IPS-18c (cell line): ENCODE measurements around the gene UBE2E1.
"Not testable (repeated sequence)": the region's sequence is repeated elsewhere in the genome, so short reads cannot be mapped to it uniquely, and the experiment has no call there.

Source experiments
- H3K4me3 ChIP-seq: 2 replicates; pipeline ENCODE4 v1.7.0; 2013; ENCODE audit warnings: low read depth, mild to moderate bottlenecking, low read length, moderate library complexity; ENCODE audit not compliant: insufficient read depth
- H3K9me3 ChIP-seq: one replicate; pipeline ENCODE4 v1.6.1; 2013; ENCODE audit warnings: mild to moderate bottlenecking, low read length, moderate library complexity; ENCODE audit not compliant: control insufficient read depth, insufficient read depth

UBE2E1 gene

DNA sequence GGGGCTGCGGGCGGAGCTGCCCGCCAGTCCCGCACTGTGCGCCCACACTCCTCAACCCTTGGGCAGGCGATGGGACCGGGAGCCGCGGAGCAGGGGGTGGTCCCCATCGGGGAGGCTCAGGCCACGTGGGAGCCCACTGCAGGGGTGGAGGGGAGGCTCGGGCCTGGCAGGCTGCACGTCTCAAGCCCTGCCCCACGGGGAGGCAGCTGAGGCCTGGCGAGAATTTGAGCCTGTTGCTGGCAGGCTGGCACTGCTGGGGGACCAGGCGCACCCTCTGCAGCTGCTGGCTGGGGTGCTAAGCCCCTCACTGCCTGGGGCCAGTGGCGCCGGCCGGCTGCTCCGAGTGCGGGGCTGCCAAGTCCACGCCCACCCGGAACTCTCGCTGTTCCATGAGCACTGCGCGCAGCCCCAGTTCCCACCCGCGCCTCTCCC, 76.7 kb downstream of the UBE2E1 start:
- Histone ChIP-seq H3K4me3 (no peak overlapping the region), H3K9me3 (no peaks in the 10 kb centered on the region)

- Histone ChIP-seq H3K4me3 (no peak overlapping the region), H3K9me3 (no peaks in the 10 kb centered on the region)
Observed at GRCh38 chr3:23884481-23884880, 78.7 kb downstream of the UBE2E1 start.

DNA sequence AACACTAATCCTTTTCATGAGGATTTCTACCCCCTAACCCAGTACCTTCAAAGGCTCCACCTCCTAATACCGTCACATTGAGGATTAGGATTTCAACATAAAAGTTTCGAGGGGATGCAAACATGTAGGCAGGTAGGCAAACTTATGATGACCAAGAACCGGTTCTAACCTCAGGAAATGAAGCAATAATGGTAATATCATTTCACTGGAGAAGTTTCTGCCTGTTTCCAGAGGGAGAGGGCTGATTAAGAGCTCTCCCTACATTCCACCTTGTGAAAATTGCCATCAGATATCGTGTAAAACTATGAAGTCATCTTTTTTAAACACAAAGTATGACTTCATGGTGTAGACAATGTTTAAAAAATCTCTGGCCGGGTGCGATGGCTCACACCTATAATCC, 79.5 kb downstream of the UBE2E1 start:
- Histone ChIP-seq H3K9me3 (no peaks in the 10 kb centered on the region), H3K4me3 (no peak overlapping the region)

- H3K9me3 ChIP-seq: no peaks in the 10 kb centered on the region
- no peak overlapping the region for H3K4me3 ChIP-seq
Observed at GRCh38 chr3:23886311-23886710, 80.6 kb downstream of the UBE2E1 start.

GRCh38 chr3:23888617-23889228, 83.0 kb downstream of the UBE2E1 start:
- no peaks in the 10 kb centered on the region for H3K9me3 ChIP-seq
- no peak overlapping the region for H3K4me3 ChIP-seq

DNA sequence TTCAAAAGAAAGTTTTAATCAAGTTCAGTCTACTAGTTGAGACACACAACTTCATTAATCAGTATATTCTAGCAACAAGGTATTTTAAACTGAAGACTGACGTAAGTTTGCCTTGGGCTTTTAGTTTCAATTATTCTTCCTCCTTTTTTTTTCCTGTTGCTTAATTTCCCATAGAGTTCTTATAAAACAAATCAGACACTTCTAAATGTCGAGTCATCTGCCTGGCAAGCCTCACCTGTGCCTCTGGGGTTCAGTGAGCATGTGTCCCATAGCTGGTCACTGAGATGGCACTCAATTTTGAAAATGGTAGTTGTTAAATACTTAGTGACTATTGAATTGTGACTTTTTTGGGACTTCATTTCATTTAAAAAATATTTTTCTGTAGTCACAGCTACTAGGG, 83.6 kb downstream of the UBE2E1 start:
- H3K4me3 ChIP-seq: no peak overlapping the region
- no peaks in the 10 kb centered on the region for H3K9me3 ChIP-seq

DNA sequence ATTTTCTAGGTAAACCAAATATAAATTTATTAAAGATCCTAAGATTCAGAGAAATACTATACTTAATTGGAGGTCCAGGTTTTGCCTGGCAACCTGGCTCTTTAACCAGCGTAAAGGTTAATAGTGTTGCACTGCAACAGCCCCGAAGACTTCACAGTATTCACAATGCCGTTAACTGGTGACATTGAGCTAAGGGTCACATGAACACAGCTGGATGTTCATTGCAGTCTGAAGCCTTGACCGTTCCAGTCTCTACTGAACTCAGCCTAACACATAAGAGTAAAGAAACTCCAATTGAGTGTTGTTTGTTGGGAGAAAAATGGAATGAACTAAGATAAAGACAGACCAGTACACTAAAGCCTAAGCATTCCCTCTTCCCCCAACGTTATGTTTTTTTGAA, 84.2 kb downstream of the UBE2E1 start:
- Histone ChIP-seq H3K4me3 (no peak overlapping the region), H3K9me3 (no peaks in the 10 kb centered on the region)

DNA sequence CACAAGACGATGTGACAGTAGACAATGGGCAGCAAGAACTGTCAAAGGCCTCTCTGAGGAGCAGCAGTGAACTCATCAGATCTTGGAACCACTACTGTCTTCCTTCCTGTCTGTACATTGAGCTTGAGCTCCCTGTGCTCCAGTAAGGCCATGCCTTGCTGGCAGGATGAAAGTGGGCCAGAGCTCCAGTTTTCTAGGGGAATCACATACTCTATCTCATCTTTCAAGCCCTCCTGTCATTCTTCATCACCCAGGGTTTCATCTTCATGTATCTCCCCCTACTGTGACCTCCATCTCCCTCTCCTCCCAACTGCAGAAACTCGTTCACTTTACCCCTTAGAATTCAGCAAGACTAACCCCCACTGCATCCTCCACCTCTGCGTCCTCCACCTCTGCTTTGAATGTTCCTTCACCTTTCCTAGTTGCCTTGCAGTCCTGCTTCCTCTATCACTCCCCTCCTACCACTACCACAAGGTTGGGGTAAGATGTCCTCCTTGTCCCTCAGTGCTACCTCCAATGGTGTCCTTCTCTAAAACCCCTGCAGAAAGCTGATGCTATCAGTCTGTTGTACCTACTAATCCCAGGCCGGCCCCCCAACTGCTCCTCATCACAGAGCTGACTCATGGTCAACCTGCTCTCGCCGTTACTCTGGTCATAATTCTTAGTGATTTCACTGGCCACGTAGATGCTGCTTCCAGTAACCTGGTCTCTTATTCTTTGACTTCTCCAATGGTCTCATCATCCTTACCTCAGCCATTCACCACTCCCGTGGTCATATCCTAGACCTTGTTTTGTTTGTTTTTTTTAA, 88.7 kb downstream of the UBE2E1 start:
- H3K9me3 ChIP-seq: peaks cover 3% of the 10 kb centered on the region
- no peak overlapping the region for H3K4me3 ChIP-seq

- H3K4me3 ChIP-seq: no peak overlapping the region
- H3K9me3 ChIP-seq: peaks cover 3% of the 10 kb centered on the region
Observed at GRCh38 chr3:23895181-23895580, 89.4 kb downstream of the UBE2E1 start.

GRCh38 chr3:23900744-23901143, 95.0 kb downstream of the UBE2E1 start:
- H3K9me3 ChIP-seq: peaks cover 3% of the 10 kb centered on the region
- no peak overlapping the region for H3K4me3 ChIP-seq

DNA sequence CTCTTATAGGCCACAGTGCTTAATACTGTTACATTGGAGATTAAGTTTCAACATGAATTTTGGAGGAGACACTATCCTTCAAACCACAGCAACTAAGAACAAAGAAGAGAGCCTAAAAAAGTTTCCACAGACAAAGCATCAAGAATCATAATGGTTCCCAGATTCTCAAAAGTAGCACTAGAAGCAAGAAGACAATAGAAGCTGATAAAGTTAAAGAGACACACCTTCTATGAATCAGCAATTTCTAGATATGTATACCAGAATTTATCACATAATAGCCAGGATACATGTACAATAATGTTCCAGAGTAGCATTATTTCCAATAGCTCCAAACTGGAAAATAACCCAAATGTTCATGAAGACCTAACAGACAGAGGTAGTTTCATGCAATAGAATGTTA, 98.8 kb downstream of the UBE2E1 start:
- Histone ChIP-seq H3K4me3 (no peak overlapping the region), H3K9me3 (no peaks in the 10 kb centered on the region)

DNA sequence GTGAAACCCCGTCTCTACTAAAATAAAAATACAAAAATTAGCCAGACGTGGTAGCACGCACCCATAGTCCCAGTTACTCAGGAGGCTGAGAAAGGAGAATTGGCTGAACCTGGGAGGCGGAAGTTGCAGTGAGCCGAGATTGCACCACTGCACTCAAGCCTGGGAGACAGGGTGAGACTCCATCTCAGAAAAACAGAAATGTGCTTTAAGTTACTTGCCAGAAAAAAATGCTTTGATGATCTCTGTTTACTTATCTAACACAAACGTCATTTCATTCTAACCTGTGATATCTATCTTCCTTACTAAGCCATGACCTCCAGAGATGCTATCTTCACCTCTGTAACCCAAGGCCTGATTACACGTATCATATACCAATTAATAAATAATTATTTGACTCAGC, 103.6 kb downstream of the UBE2E1 start:
- no peak overlapping the region for H3K4me3 ChIP-seq
- no peaks in the 10 kb centered on the region for H3K9me3 ChIP-seq

DNA sequence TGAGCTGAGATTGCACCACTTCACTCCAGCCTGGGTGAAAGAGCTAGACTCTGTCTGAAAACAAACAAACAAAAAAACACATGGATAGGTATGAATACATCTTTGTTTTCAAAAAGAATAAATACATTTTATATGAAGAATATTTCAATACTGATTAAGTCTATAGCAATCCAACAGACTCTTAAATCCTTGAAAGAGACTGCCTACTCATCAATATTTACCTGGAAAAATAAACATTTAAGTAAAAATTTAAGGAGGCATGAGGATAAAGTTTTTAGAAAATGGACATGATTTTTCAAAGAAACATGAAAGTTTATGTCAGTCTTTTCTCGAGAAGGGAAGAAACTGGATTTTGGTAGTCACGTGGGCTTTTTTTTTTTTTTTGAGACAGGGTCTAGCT, 105.6 kb downstream of the UBE2E1 start:
- H3K9me3 ChIP-seq: no peaks in the 10 kb centered on the region
- no peak overlapping the region for H3K4me3 ChIP-seq

GRCh38 chr3:23912335-23912734, 106.6 kb downstream of the UBE2E1 start:
- H3K4me3 ChIP-seq, H3K9me3 ChIP-seq: not testable (repeated sequence)

- H3K4me3 ChIP-seq: no peak overlapping the region
- no peaks in the 10 kb centered on the region for H3K9me3 ChIP-seq
Observed at GRCh38 chr3:23913182-23913581, 107.4 kb downstream of the UBE2E1 start.

DNA sequence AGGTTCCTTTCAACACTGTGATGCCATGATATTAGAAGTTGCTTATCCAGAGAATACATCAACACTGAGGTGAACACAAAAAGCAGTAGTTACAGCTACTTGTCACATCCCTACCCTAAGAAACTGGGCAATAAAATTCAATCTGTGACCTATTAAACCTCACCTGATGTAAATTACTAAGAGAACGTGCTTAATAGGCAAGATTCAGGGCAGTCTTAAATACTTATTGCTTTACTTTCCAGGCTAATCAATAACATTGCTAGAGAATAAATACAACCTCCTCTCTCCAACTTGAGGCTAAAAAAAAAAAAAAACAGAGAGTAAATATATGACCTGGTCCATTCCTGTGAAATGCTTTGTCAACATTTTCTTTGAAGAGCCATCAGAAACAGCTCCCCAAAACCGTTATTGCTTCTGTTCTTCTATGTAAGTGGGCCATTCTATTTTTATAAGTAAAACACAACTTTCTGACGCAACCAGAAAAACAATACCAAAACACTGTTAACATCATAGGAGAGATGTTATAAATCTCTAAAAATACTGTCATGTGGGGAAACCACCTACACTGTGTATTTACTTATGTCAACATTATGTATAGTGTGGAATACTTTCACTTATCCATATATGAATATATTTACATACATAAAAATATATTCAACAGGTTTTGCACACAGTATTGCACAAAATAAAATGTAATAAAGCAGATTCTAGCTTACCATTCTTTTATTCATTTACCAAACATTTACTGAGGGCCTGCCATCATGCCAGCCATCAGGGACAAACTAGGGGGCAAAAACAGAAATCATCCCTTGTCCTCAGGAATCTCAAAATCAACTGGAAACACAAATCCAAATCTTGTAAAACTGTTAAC, 108.4 kb downstream of the UBE2E1 start:
- no peak overlapping the region for H3K4me3 ChIP-seq
- no peaks in the 10 kb centered on the region for H3K9me3 ChIP-seq

DNA sequence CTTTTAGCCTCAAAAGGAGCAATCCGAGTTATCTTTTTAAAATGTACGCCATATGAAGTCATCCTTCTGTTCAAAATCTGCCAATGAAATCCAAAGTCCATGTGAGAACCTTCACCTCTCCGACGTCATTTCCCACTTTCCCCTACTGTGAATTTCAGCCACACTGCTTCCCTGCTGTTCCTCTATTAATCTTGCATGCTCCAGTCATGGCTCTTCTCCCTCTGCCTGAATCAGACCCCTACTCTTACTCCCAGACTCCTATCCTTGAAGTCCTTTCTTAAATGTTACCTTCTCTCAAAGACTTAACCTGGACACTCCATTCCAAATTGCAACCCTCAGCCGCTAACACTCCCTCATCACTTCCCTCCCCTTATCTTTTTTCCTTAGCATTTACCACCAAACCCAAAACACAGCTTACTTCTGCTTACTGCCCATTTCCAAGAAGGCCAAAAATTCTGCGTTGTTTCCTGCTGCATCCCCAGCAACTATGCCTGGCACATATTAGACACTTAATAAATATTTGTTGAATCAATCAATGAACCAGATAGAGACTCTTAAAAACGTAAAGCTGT, 109.9 kb downstream of the UBE2E1 start:
- Histone ChIP-seq H3K4me3 (peak overlapping the region; percentile 89; the same call in 1 of the 2 replicates), H3K9me3 (no peaks in the 10 kb centered on the region)
